ENCODE results near the gene ALDH1L2.

GRCh38 chr12:105077435-105077834, 6.8 kb downstream of the ALDH1L2 start:
- TF ChIP-seq, protein P1, sequence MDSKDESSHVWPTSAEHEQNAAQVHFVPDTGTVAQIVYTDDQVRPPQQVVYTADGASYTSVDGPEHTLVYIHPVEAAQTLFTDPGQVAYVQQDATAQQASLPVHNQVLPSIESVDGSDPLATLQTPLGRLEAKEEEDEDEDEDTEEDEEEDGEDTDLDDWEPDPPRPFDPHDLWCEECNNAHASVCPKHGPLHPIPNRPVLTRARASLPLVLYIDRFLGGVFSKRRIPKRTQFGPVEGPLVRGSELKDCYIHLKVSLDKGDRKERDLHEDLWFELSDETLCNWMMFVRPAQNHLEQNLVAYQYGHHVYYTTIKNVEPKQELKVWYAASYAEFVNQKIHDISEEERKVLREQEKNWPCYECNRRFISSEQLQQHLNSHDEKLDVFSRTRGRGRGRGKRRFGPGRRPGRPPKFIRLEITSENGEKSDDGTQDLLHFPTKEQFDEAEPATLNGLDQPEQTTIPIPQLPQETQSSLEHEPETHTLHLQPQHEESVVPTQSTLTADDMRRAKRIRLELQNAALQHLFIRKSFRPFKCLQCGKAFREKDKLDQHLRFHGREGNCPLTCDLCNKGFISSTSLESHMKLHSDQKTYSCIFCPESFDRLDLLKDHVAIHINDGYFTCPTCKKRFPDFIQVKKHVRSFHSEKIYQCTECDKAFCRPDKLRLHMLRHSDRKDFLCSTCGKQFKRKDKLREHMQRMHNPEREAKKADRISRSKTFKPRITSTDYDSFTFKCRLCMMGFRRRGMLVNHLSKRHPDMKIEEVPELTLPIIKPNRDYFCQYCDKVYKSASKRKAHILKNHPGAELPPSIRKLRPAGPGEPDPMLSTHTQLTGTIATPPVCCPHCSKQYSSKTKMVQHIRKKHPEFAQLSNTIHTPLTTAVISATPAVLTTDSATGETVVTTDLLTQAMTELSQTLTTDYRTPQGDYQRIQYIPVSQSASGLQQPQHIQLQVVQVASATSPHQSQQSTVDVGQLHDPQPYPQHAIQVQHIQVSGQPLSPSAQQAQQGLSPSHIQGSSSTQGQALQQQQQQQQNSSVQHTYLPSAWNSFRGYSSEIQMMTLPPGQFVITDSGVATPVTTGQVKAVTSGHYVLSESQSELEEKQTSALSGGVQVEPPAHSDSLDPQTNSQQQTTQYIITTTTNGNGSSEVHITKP (IDR thresholded peaks at IDR 0.05; ENCODE audit: partially characterized antibody) = no peak
- TF ChIP-seq, protein P2, sequence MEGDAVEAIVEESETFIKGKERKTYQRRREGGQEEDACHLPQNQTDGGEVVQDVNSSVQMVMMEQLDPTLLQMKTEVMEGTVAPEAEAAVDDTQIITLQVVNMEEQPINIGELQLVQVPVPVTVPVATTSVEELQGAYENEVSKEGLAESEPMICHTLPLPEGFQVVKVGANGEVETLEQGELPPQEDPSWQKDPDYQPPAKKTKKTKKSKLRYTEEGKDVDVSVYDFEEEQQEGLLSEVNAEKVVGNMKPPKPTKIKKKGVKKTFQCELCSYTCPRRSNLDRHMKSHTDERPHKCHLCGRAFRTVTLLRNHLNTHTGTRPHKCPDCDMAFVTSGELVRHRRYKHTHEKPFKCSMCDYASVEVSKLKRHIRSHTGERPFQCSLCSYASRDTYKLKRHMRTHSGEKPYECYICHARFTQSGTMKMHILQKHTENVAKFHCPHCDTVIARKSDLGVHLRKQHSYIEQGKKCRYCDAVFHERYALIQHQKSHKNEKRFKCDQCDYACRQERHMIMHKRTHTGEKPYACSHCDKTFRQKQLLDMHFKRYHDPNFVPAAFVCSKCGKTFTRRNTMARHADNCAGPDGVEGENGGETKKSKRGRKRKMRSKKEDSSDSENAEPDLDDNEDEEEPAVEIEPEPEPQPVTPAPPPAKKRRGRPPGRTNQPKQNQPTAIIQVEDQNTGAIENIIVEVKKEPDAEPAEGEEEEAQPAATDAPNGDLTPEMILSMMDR (IDR thresholded peaks at IDR 0.05 in 2 of 3, conservative IDR thresholded peaks at IDR 0.05 in 1 of 3; ENCODE audit: insufficient read depth in 2 of 3, low read depth in 1 of 3, low read length in 3 of 3) = no peak
- TF ChIP-seq USF2 (CRISPR knock-in tag; IDR thresholded peaks at IDR 0.05) = no peak
- no peak for TF ChIP-seq TFAM (CRISPR knock-in tag; conservative IDR thresholded peaks at IDR 0.05)
- TF ChIP-seq, protein P3, sequence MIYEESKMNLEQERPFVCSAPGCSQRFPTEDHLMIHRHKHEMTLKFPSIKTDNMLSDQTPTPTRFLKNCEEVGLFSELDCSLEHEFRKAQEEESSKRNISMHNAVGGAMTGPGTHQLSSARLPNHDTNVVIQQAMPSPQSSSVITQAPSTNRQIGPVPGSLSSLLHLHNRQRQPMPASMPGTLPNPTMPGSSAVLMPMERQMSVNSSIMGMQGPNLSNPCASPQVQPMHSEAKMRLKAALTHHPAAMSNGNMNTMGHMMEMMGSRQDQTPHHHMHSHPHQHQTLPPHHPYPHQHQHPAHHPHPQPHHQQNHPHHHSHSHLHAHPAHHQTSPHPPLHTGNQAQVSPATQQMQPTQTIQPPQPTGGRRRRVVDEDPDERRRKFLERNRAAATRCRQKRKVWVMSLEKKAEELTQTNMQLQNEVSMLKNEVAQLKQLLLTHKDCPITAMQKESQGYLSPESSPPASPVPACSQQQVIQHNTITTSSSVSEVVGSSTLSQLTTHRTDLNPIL (CRISPR knock-in tag; IDR thresholded peaks at IDR 0.05) = no peak

All from K562 (cell line).